Spinal cord (tissue), 10 donors: ENCODE measurements around the gene LHFPL6. TPM values are rescaled to one million over a fixed set of nuclear protein-coding genes. Genes with fewer than 3 reads are reported as not detected.
A peak's percentile ranks its signal among the peaks of the same experiment; 100 is the strongest.

Experiments
- DNase-seq, 6 donors: peaks; one replicate each; pipeline versions ENCODE4 v3.0.0 to v3.0.0-alpha.2; 2013 to 2015; ENCODE audit warnings: low spot score in 6 of 6, low read depth in 4 of 6
- H3K27ac ChIP-seq: one replicate; pipeline ENCODE4 v1.5.1; 2013; ENCODE audit warnings: low read depth, low read length, control low read depth
- H3K27me3 ChIP-seq: one replicate; pipeline ENCODE4 v1.6.1; 2013; ENCODE audit warnings: low read length; ENCODE audit not compliant: control insufficient read depth, insufficient read depth
- H3K36me3 ChIP-seq: one replicate; pipeline ENCODE4 v1.6.1; 2013; ENCODE audit warnings: low read length; ENCODE audit not compliant: control insufficient read depth, insufficient read depth
- H3K4me1 ChIP-seq: one replicate; pipeline ENCODE4 v1.6.1; 2013; ENCODE audit warnings: low read length; ENCODE audit not compliant: control insufficient read depth, insufficient read depth
- H3K4me3 ChIP-seq: one replicate; pipeline ENCODE4 v1.5.1; 2013; ENCODE audit warnings: low read depth, low read length, control low read depth
- H3K9me3 ChIP-seq: one replicate; pipeline ENCODE4 v1.6.1; 2013; ENCODE audit warnings: low read length; ENCODE audit not compliant: control insufficient read depth, insufficient read depth
- WGBS: methylation state at CpG from one replicate; pipeline ENCODE4 v1.1.5; 2013; ENCODE audit warnings: missing lambda C conversion rate; ENCODE audit not compliant: insufficient coverage; 5-methylcytosine and 5-hydroxymethylcytosine counted together
- polyA plus RNA-seq, 2 donors: library from polyadenylated mRNA; unstranded; fragments of 120-200 nt; gene quantifications; one replicate each; pipeline ENCODE4 v1.2.1, GENCODE V29; 2013; ENCODE audit not compliant: insufficient read length in 2 of 2
- total RNA-seq, 2 donors: library from RNA; depleted of rRNA in 1 of 2; stranded (reverse); fragments of 120-200 nt in 1 of 2; fragments of >200 nt in 1 of 2; gene quantifications; one replicate each; pipeline versions ENCODE4 v1.2.3 to v1.2.4, GENCODE V29; 2013 to 2014
- donor health status: healthy.

Gene LHFPL6
- total and polyA plus RNA-seq, 4 donors: 49.6 to 190 (median 66.4) TPM

DNA sequence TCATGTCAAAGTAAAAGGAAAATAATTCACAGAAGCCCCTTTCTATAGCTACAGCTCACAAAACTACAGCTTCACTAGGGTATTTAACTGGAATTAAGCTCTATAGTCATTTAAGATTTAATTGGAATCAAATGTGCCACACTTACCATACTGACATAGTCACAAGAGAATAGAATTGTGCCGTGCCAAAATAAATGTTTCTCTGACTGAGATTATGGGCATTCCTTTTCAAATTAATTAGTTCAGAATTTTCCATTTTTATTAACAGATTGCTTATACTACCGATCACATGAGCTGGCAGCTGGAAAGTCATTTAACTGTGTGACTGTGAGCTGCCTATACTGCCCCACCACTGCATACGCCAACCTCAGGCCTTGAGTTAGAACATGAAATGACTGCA lies 108.4 kb downstream of the LHFPL6 start:
- H3K9me3 ChIP-seq: no peaks in the 10 kb centered on the region
- H3K4me1 ChIP-seq: peaks cover 13% of the 10 kb centered on the region
- no peak overlapping the region for H3K27ac ChIP-seq
- no peaks in the 10 kb centered on the region for H3K27me3 ChIP-seq
- no peak overlapping the region for H3K4me3 ChIP-seq
- peak in 1 of 6 donors; percentile 78 for DNase-seq
- no peaks in the 10 kb centered on the region for H3K36me3 ChIP-seq
- no CpG with 5 or more reads among the region's 3 CpGs for WGBS

DNA sequence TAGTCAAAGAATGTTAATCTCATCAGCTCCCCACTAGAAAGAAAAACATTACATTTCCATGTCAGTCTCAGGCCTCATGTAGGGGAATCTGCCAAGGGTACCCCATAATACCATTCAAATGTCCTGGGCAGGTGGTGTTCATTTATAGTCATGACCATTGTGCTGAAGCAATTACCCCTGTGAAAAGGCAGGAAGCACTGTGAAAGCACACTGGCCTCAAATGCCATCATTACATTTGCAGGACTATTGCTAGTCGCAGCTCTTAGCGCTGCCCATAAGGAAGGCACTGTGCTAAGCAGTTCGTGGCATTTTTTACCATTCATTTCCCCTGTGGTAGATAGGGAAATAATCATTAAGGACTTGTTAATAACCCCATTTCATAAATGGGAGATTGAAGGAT lies 109.0 kb downstream of the LHFPL6 start:
- DNase-seq: no peak
- no peak overlapping the region for H3K27ac ChIP-seq
- WGBS: no CpG with 5 or more reads among the region's 3 CpGs
- peaks cover 7% of the 10 kb centered on the region for H3K4me1 ChIP-seq
- H3K36me3 ChIP-seq: no peaks in the 10 kb centered on the region
- H3K4me3 ChIP-seq: no peak overlapping the region
- H3K27me3 ChIP-seq: no peaks in the 10 kb centered on the region
- no peaks in the 10 kb centered on the region for H3K9me3 ChIP-seq

DNA sequence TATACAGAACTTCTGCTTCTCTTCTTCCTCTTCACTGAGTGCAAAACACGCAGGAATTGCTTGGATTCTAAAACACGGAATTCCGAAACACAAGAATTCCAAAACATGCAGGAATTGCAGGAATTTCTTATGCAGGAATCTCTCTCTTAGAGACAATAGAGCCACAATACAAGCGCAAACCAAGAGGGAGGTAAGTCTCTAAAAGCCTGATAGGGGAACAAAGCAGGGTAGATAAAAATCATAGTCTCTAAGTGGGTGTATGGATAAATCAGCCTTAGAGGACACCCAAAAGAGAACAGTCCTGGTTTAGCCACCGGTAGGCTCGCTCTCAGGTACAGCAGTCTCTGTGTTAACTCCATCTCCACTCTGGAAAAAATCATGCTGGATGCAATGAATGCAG lies 112.9 kb downstream of the LHFPL6 start:
- no peak overlapping the region for H3K27ac ChIP-seq
- H3K9me3 ChIP-seq: no peaks in the 10 kb centered on the region
- no peaks in the 10 kb centered on the region for H3K27me3 ChIP-seq
- peaks cover 5% of the 10 kb centered on the region for H3K4me1 ChIP-seq
- DNase-seq: no peak
- no peak overlapping the region for H3K4me3 ChIP-seq
- no peaks in the 10 kb centered on the region for H3K36me3 ChIP-seq
- 66% methylated on average over 6 of the region's 6 CpGs for WGBS

DNA sequence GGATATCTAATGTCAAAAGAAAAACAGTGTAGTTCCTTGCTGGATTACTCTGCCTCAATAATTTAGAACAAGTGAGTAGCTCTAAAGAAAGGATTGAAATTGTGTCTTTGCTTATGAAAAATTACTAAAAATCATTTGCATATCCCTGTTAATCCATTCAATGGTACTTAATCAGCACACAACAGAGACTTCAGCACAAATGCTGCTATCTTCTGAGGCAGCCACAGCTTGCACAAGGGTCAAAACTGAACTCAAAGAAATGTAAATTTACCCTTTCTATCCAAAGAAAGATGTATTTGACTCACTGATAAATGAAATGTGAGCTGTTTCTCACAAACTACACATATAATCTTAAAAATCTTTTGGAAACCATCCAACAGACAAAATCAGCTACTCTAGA lies 116.2 kb downstream of the LHFPL6 start:
- H3K4me3 ChIP-seq: no peak overlapping the region
- no peaks in the 10 kb centered on the region for H3K4me1 ChIP-seq
- H3K27me3 ChIP-seq: no peaks in the 10 kb centered on the region
- no peak overlapping the region for H3K27ac ChIP-seq
- no peaks in the 10 kb centered on the region for H3K36me3 ChIP-seq
- no peak for DNase-seq
- H3K9me3 ChIP-seq: no peaks in the 10 kb centered on the region

DNA sequence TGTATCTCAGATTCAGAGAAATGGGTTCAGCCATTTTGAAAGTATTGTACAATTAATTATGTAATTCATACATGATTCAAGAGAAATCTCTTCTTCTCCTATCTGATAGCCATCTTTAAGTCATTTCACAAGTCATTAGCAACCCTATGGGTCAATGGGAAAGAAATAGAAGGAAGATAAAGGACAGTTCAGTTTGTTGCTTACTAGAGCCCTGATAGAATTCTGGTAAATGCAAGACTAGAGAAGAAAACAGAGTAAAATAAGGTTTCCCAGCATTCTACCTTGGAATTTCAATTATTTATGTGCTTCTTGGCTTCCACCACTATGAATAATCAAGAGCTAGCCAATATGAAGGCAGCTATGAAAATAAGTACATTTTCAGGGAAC lies 117.7 kb downstream of the LHFPL6 start:
- Histone ChIP-seq H3K4me3 (no peak overlapping the region), H3K4me1 (no peaks in the 10 kb centered on the region), H3K27me3 (no peaks in the 10 kb centered on the region), H3K9me3 (no peaks in the 10 kb centered on the region), H3K27ac (no peak overlapping the region), H3K36me3 (no peaks in the 10 kb centered on the region)
- DNase-seq: no peak

DNA sequence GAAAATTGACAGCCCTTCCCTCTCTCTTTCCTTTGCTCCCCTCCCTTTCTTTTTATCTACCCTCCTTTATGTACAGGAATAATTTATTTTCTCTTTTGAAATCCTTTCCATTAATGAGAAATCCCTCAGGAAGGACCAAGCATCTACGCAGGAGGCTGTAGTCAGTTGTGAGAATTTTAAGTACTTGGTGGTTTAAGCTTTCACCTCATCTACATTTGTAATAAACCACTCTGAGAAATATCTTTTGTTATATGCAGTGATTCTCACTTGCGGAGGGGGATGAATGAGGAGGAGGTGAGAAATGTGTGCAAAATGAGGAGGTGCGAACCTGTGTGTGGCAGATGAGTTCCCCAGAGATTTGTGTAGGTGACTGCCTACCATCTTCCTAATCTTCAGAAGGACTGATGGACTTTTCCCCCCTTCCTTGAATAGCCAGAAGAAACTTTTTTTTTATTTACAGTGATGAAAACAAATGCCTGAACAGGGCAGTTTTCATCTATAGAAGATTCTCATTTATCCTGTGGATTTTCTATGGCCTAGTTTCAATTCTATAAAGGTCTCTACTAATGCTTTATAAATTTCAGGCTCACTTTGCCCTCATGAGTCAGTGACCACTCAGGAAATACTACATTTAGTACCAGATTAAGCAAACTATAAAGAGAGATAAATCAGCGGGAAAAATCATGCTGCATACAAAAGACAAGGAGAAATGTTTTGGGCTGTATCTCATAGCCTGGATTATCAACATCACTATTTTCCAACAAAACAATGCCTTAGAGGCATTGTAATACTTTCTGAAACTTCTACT lies 118.3 kb downstream of the LHFPL6 start:
- no peaks in the 10 kb centered on the region for H3K36me3 ChIP-seq
- H3K4me1 ChIP-seq: no peaks in the 10 kb centered on the region
- no CpG with 5 or more reads among the region's 4 CpGs for WGBS
- H3K27ac ChIP-seq: no peak overlapping the region
- H3K9me3 ChIP-seq: no peaks in the 10 kb centered on the region
- no peak overlapping the region for H3K4me3 ChIP-seq
- H3K27me3 ChIP-seq: no peaks in the 10 kb centered on the region
- DNase-seq: no peak

DNA sequence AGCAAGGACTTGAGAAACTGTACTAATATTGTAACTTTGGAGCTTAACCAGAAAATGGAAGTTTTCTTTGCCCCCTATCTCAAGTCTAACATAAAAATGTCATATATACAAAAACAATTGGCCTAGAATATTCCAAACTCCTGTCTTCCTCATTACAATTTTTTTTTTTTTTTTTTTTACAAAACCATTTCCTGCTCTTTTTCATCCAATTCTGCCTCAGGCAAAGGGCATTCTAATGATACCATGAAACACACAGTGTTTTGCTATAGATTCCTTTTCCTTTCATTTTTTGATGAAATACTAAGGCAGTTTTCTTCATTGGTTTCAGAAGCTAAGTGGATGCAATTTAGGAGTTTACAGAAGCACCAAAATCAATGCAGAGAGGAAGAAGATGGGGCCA lies 119.7 kb downstream of the LHFPL6 start:
- no peak for DNase-seq
- Histone ChIP-seq H3K4me1 (no peaks in the 10 kb centered on the region), H3K36me3 (no peaks in the 10 kb centered on the region), H3K9me3 (no peaks in the 10 kb centered on the region), H3K4me3 (no peak overlapping the region), H3K27me3 (no peaks in the 10 kb centered on the region), H3K27ac (no peak overlapping the region)

DNA sequence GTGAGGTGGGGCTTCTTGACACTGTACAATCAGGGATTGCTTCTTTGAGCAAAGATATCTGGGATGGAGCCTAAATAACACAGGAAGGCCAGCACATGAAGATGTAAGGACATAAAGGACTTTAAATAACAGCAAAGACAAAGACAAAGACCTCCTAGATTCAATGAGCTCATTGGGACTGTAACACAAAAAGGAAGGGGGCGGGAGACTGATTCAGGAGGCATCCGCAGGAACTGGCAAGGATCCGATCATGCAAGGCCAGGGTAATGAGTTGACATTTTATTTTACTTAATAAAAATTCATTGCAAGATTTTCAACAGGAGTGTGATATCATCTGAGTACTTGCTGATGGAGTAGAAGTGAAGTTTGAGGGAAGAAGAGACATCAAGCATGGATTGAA lies 121.5 kb downstream of the LHFPL6 start:
- Histone ChIP-seq H3K4me1 (no peaks in the 10 kb centered on the region), H3K27me3 (no peaks in the 10 kb centered on the region), H3K9me3 (no peaks in the 10 kb centered on the region), H3K27ac (no peak overlapping the region), H3K4me3 (no peak overlapping the region), H3K36me3 (no peaks in the 10 kb centered on the region)
- no peak for DNase-seq
- WGBS: no CpG with 5 or more reads among the region's 3 CpGs

DNA sequence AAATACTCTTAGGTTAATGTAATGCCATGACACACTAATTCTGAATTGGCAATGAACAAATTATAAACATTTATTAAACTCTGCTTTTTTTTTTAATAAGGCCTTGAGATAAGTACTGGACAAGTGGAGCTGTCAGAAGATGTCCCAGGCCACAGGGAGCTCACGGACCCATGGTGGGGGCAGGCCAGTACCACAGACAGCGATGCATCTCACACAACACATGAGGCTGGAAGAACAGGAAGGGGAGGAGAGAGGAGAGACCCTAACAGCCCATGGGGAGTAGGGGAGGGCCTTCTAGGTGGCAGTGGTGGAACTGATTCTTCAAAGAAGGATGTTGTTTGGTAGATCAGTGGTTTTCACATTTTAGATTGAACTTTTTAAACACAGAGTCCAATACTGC lies 128.4 kb downstream of the LHFPL6 start:
- Histone ChIP-seq H3K4me1 (no peaks in the 10 kb centered on the region), H3K9me3 (no peaks in the 10 kb centered on the region), H3K27ac (no peak overlapping the region), H3K4me3 (no peak overlapping the region), H3K27me3 (no peaks in the 10 kb centered on the region), H3K36me3 (no peaks in the 10 kb centered on the region)
- 94% methylated on average over 2 of the region's 2 CpGs for WGBS
- DNase-seq: no peak

DNA sequence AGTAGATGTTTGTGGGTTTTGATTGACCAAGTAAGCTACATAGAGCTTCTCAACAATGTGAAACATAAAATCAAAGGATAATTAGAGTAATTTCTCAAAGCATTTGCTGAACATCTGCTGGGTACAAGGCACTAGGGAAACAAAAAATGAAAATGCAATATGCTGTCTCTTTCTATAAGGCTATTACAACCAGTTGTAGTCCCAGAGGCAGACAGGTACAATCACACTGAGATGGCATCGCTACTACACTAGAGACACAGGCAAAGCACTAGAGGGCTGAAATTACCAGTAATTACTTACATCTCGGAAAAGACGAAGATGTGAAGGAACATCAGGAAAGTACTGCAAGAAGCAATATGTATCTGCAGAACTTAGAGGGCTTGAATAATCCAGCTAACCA lies 133.3 kb downstream of the LHFPL6 start:
- DNase-seq: peak in 1 of 6 donors; percentile 79
- Histone ChIP-seq H3K9me3 (no peaks in the 10 kb centered on the region), H3K4me3 (no peak overlapping the region), H3K27ac (no peak overlapping the region), H3K27me3 (no peaks in the 10 kb centered on the region), H3K4me1 (no peaks in the 10 kb centered on the region), H3K36me3 (no peaks in the 10 kb centered on the region)
- 100% methylated on average over 1 of the region's 3 CpGs for WGBS
